Heart left ventricle (tissue), 16 donors: ENCODE results near the gene DLGAP1. TPM values are rescaled to one million over a fixed set of nuclear protein-coding genes. Genes with fewer than 3 reads are reported as not detected.

Source experiments
- ATAC-seq, 4 donors: fragments of 200-7000 bp; cut with Tn5 transposase; one replicate each; pipeline ENCODE4 v1.9.1; 2020 to 2022; ENCODE audit warnings: moderate library complexity in 4 of 4, mild to moderate bottlenecking in 3 of 4, moderate number of reproducible peaks in 1 of 4
- DNase-seq, 5 donors: peaks; one replicate each; pipeline ENCODE4 v3.0.0-alpha.2; 2020
- H3K27ac ChIP-seq, 12 donors: fragments of 200-600 bp; sonication (generic) in 4 of 12; one replicate each; pipeline versions ENCODE4 v1.5.0 to v1.8.0; 2016 to 2022; ENCODE audit warnings: mild to moderate bottlenecking in 2 of 12
- H3K27me3 ChIP-seq, 9 donors: fragments of 200-600 bp; sonication (generic) in 2 of 9; one replicate each; pipeline versions ENCODE4 v1.5.1 to v1.8.0; 2016 to 2022; ENCODE audit warnings: mild to moderate bottlenecking in 3 of 9
- H3K36me3 ChIP-seq, 9 donors: fragments of 200-600 bp; sonication (generic) in 2 of 9; one replicate each; pipeline versions ENCODE4 v1.5.0 to v1.8.0; 2018 to 2022; ENCODE audit warnings: mild to moderate bottlenecking in 2 of 9
- H3K4me1 ChIP-seq, 12 donors: fragments of 200-600 bp; sonication (generic) in 4 of 12; one replicate each; pipeline versions ENCODE4 v1.5.0 to v1.8.0; 2016 to 2022; ENCODE audit warnings: mild to moderate bottlenecking in 3 of 12
- H3K4me3 ChIP-seq, 12 donors: fragments of 200-600 bp; sonication (generic) in 4 of 12; one replicate each; pipeline versions ENCODE4 v1.5.0 to v1.8.0; 2017 to 2022; ENCODE audit warnings: mild to moderate bottlenecking in 9 of 12, moderate library complexity in 4 of 12
- H3K9me3 ChIP-seq, 12 donors: fragments of 200-600 bp; sonication (generic) in 4 of 12; one replicate each; pipeline versions ENCODE4 v1.5.0 to v1.8.0; 2016 to 2022; ENCODE audit warnings: mild to moderate bottlenecking in 1 of 12
- CTCF ChIP-seq, 12 donors: fragments of 200-600 bp; sonication (generic) in 4 of 12; IDR thresholded peaks; one replicate each; pipeline versions ENCODE4 v1.5.0 to v1.8.0; 2018 to 2022; ENCODE audit warnings: antibody characterized with exemption in 12 of 12, mild to moderate bottlenecking in 5 of 12
- POLR2A ChIP-seq, 2 donors: fragments of 450-650 bp; IDR thresholded peaks; one replicate each; pipeline ENCODE4 v1.6.1; 2017; ENCODE audit warnings: antibody characterized with exemption in 2 of 2, mild to moderate bottlenecking in 2 of 2, moderate library complexity in 2 of 2
- WGBS, 4 donors: extraction: QIAGEN DNeasy Blood & Tissue Kit in 2 of 4; methylation state at CpG; one replicate each; pipeline versions ENCODE4 v1.1.5 to v1.1.7; 2013 to 2018; 5-methylcytosine and 5-hydroxymethylcytosine counted together
- intact Hi-C, 10 donors: fragments of 100-400 bp; cut with DNase I; formaldehyde crosslinking; loops; one replicate each; pipeline versions ENCODE4 v1.11.1 to v1.14.2; 2022
- polyA plus RNA-seq, 2 donors: library from polyadenylated mRNA; stranded (reverse); fragments of 200-250 nt; gene quantifications; one replicate each; pipeline ENCODE4 v1.2.3, GENCODE V29; 2013
- total RNA-seq, 9 donors: library from RNA; depleted of rRNA in 2 of 9; stranded (reverse); fragments of >200 nt in 2 of 9; fragmentation: NEBNext Ultra II Directional in 3 of 9; extraction: Animal tissue kit (Norgen Biotek cat#: 25700) in 3 of 9; gene quantifications; one replicate each; pipeline versions ENCODE4 v1.1.0 to v1.2.4, GENCODE V29; 2016 to 2023
- donor health status: ischemic (EF 13 %, LVEDD 7.1; RV severe dilation, severe dysfunction).
- donor health status: healthy with polysubstance abuse.
- donor health status: DM: no; HTN: yes; CAD: no.
- donor health status: DM: no; HTN: no; CAD: no.
- donor health status: ischemic (EF 25% LVEDD 6.9; RV normal size, moderate dysfunction).
- donor health status: ischemic (EF 25% LVEDD 5.7; RV mildly dilated, moderate dysfunction).
- donor health status: healthy.
- donor health status: DM: yes; HTN: yes; CAD: no.
- donor health status: ischemic (EF 35%, LVEDD 5.7; RV mildly dilated, moderate dysfunction).
- donor health status: nonischemic (EF 11% LVEDD 7.7; RV severe dilation, severe dysfunction).
- donor health status: DM: yes; HTN: yes; CAD: no.
- donor health status: PGD.
- donor health status: ischemic (EF 29% LVEDD 5.4; RV normal size, mild dysfunction).
- donor health status: nonischemic (EF 23%, LVEDD 6.1; RV moderate dilation, normal function).

DLGAP1 gene
- total and polyA plus RNA-seq, 11 donors: 0.10 to 5.5 (median 0.40) TPM; not detected in 1

GRCh38 chr18:4256766-4257417 lies 198.2 kb downstream of the DLGAP1 start:
- intact Hi-C loops: no loop called here
- Histone ChIP-seq H3K4me1 (no peaks in the 10 kb centered on the region), H3K27me3 (no peaks in the 10 kb centered on the region), H3K27ac (no peak overlapping the region), H3K4me3 (no peak overlapping the region), H3K36me3 (no peaks in the 10 kb centered on the region), H3K9me3 (no peaks in the 10 kb centered on the region)
- TF ChIP-seq CTCF (IDR thresholded peaks at IDR 0.05) (no peak), POLR2A (IDR thresholded peaks at IDR 0.05) (no peak)
- DNase-seq: no peak
- 36 to 42% (median 38%) methylated on average over 7 of the region's 7 CpGs for WGBS, 4 donors
- ATAC-seq: no peak

- TF ChIP-seq POLR2A (IDR thresholded peaks at IDR 0.05): no peak
- TF ChIP-seq CTCF (IDR thresholded peaks at IDR 0.05): no peak
- no peak for ATAC-seq
- WGBS, 4 donors: 67 to 71% (median 69%) methylated on average over 7 of the region's 7 CpGs
- Histone ChIP-seq H3K27ac (no peak overlapping the region), H3K9me3 (no peaks in the 10 kb centered on the region), H3K27me3 (no peaks in the 10 kb centered on the region), H3K36me3 (no peaks in the 10 kb centered on the region), H3K4me1 (no peaks in the 10 kb centered on the region), H3K4me3 (no peak overlapping the region)
- no peak for DNase-seq
- intact Hi-C loops: no loop called here
Measured at GRCh38 chr18:4254840-4255239, 200.3 kb downstream of the DLGAP1 start.

GRCh38 chr18:4252829-4253228 lies 202.3 kb downstream of the DLGAP1 start:
- no peak for DNase-seq
- Histone ChIP-seq H3K4me1 (no peaks in the 10 kb centered on the region), H3K27ac (no peak overlapping the region), H3K4me3 (no peak overlapping the region), H3K36me3 (no peaks in the 10 kb centered on the region), H3K27me3 (no peaks in the 10 kb centered on the region), H3K9me3 (no peaks in the 10 kb centered on the region)
- intact Hi-C loops: no loop called here
- TF ChIP-seq POLR2A (IDR thresholded peaks at IDR 0.05) (no peak), CTCF (IDR thresholded peaks at IDR 0.05) (no peak)
- ATAC-seq: no peak
- 89 to 97% (median 94%) methylated on average over 4 of the region's 4 CpGs for WGBS, 4 donors

GRCh38 chr18:4251873-4252272 lies 203.2 kb downstream of the DLGAP1 start:
- Histone ChIP-seq H3K4me3 (no peak overlapping the region), H3K27me3 (no peaks in the 10 kb centered on the region), H3K36me3 (no peaks in the 10 kb centered on the region), H3K9me3 (no peaks in the 10 kb centered on the region), H3K27ac (no peak overlapping the region), H3K4me1 (no peaks in the 10 kb centered on the region)
- WGBS, 4 donors: 70 to 75% (median 72%) methylated on average over 3 of the region's 3 CpGs
- no peak for DNase-seq
- TF ChIP-seq CTCF (IDR thresholded peaks at IDR 0.05) (no peak), POLR2A (IDR thresholded peaks at IDR 0.05) (no peak)
- ATAC-seq: no peak
- intact Hi-C loops: no loop called here
